Measurements from ENCODE around the gene TGFBI.

The TGFBI gene

GRCh38 chr5:136030956-136031611 is 2.3 kb downstream of the TGFBI start:
- no peak for DNase-seq (ENCODE audit: extremely low read depth, low read depth)
- H3K4me3 ChIP-seq (replicated peaks; ENCODE audit: low read depth, low read length): peak overlapping the region; percentile 56
- TF ChIP-seq CTCF (IDR thresholded peaks at IDR 0.05; ENCODE audit: low read depth, low read length, missing control alignments): no peak

- no peak for TF ChIP-seq CTCF (IDR thresholded peaks at IDR 0.05; ENCODE audit: low read depth, low read length, missing control alignments)
- DNase-seq (ENCODE audit: extremely low read depth, low read depth): no peak
- H3K4me3 ChIP-seq (replicated peaks; ENCODE audit: low read depth, low read length): no peak overlapping the region
Measured at GRCh38 chr5:136031711-136032110, 2.9 kb downstream of the TGFBI start.

GRCh38 chr5:136032564-136032963 is 3.8 kb downstream of the TGFBI start:
- no peak for DNase-seq (ENCODE audit: extremely low read depth, low read depth)

GRCh38 chr5:136033234-136033633 is 4.4 kb downstream of the TGFBI start:
- H3K4me3 ChIP-seq (replicated peaks; ENCODE audit: low read depth, low read length): no peak overlapping the region
- TF ChIP-seq CTCF (IDR thresholded peaks at IDR 0.05; ENCODE audit: low read depth, low read length, missing control alignments): no peak
- DNase-seq (ENCODE audit: extremely low read depth, low read depth): no peak

More at GRCh38 chr5:136032564-136032963, 3.8 kb downstream of the TGFBI start:
- no peak for TF ChIP-seq CTCF (IDR thresholded peaks at IDR 0.05; ENCODE audit: low read depth, low read length, missing control alignments)
- H3K4me3 ChIP-seq (replicated peaks; ENCODE audit: low read depth, low read length): no peak overlapping the region

- no peak for DNase-seq (ENCODE audit: extremely low read depth, low read depth)
- TF ChIP-seq CTCF (IDR thresholded peaks at IDR 0.05; ENCODE audit: low read depth, low read length, missing control alignments): no peak
- H3K4me3 ChIP-seq (replicated peaks; ENCODE audit: low read depth, low read length): no peak overlapping the region
Measured at GRCh38 chr5:136033848-136034247, 5.1 kb downstream of the TGFBI start.

GRCh38 chr5:136034492-136034891 is 5.7 kb downstream of the TGFBI start:
- no peak overlapping the region for H3K4me3 ChIP-seq (replicated peaks; ENCODE audit: low read depth, low read length)
- no peak for DNase-seq (ENCODE audit: extremely low read depth, low read depth)
- TF ChIP-seq CTCF (IDR thresholded peaks at IDR 0.05; ENCODE audit: low read depth, low read length, missing control alignments): no peak

GRCh38 chr5:136034984-136035383 is 6.2 kb downstream of the TGFBI start:
- no peak for TF ChIP-seq CTCF (IDR thresholded peaks at IDR 0.05; ENCODE audit: low read depth, low read length, missing control alignments)
- DNase-seq (ENCODE audit: extremely low read depth, low read depth): no peak

More at GRCh38 chr5:136034984-136035383, 6.2 kb downstream of the TGFBI start:
- H3K4me3 ChIP-seq (replicated peaks; ENCODE audit: low read depth, low read length): no peak overlapping the region

All from HFF-Myc (cell line).